Measurements from ENCODE around the gene NCOA6.

- TF ChIP-seq GATA2 (IDR thresholded peaks at IDR 0.05; ENCODE audit: low read depth, low read length) (no peak), GATA3 (IDR thresholded peaks at IDR 0.05; ENCODE audit: low read depth, low read length) (no peak)
These were observed 74.0 kb downstream of the NCOA6 start for GRCh38 chr20:34751453-34751852.
